ENCODE results near the gene BTBD16. TPM values are rescaled to one million over a fixed set of nuclear protein-coding genes. Genes with fewer than 3 reads are reported as not detected.

The BTBD16 gene
- total and polyA plus RNA-seq, 2 of the 4 experiments (the other 2 are of a cell fraction), result not detected

DNA sequence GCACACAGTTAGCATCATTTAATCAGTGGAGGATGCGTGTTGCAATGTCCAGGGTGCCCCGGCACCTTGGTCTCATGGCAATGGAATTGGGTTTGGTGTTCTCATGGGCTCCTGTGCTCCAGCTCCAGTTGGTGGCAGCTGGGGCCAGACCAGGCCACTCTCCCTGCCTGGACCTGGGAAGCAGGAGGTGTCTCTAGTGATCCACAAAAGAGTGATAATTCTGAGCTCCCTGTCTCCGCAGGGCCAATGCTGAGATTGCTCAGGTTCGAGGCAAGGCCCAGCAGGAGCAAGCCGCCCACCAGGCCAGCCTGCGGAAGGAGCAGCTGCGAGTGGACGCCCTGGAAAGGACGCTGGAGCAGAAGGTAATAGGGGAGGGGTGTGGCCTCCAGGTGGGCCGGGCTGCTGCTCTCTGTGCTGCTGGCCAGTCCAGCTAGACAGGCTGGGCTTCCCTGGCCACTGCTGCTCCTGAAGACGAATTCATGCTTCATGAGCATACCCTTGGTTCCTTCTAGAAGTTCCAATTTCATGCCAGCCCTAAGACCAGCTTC, 21.7 kb upstream of the BTBD16 start:
- no CpG with 5 or more reads among the region's 11 CpGs for WGBS, 2 experiments (ENCODE audit: extremely low coverage in 2 of 2, insufficient read length in 1 of 2)
- Histone ChIP-seq H3K9ac (ENCODE audit: low read depth, low read length) (no peak overlapping the region), H4K8ac (ENCODE audit: low read depth in 2 of 2, low read length in 2 of 2) (no peak overlapping the region), H3K4me2 (ENCODE audit: low read depth, low read length) (no peak overlapping the region), H3K79me1 (ENCODE audit: low read depth in 1 of 2, low read length in 2 of 2) (no peaks in the 10 kb centered on the region), H3K23ac (ENCODE audit: low read depth, low read length) (no peak overlapping the region), H2BK20ac (ENCODE audit: low read depth, low read length) (no peak overlapping the region), H3K4me3 (ENCODE audit: insufficient read depth, low read depth, low read length) (no peak overlapping the region), H4K5ac (ENCODE audit: low read depth, low read length) (no peak overlapping the region), H2BK120ac (ENCODE audit: low read depth, low read length) (no peak overlapping the region), H3K36me3 (ENCODE audit: control insufficient read depth, insufficient read depth, low read length) (no peaks in the 10 kb centered on the region), H2BK5ac (ENCODE audit: low read depth, low read length, poor library complexity, severe bottlenecking) (no peak overlapping the region), H2BK15ac (ENCODE audit: low read depth, low read length) (no peak overlapping the region), H3K4me1 (ENCODE audit: control insufficient read depth, insufficient read depth, low read length) (no peaks in the 10 kb centered on the region), H3K18ac (ENCODE audit: low read depth, low read length) (no peak overlapping the region), H2AK9ac (replicated peaks; ENCODE audit: low read depth, low read length, poor library complexity) (no peak overlapping the region), H3K4ac (ENCODE audit: low read depth, low read length) (no peak overlapping the region), H2AK5ac (ENCODE audit: low read depth, low read length) (no peak overlapping the region), H3K9me3 (ENCODE audit: control insufficient read depth, insufficient read depth, low read length) (no peaks in the 10 kb centered on the region), H4K91ac (ENCODE audit: insufficient read depth, low read depth, low read length) (no peak overlapping the region), H3K27me3 (ENCODE audit: control insufficient read depth, insufficient read depth, low read length) (no peaks in the 10 kb centered on the region), H3K27ac (ENCODE audit: insufficient read depth, low read length) (no peak overlapping the region), H3K14ac (replicated peaks; ENCODE audit: low read depth, low read length) (no peak overlapping the region), H2AFZ (replicated peaks; ENCODE audit: low read length, poor library complexity) (no peak overlapping the region), H4K20me1 (ENCODE audit: insufficient read depth, low read length) (no peaks in the 10 kb centered on the region), H3K9me1 (ENCODE audit: insufficient read depth, low read length) (peaks cover 7% of the 10 kb centered on the region; the same call in 1 of the 2 replicates), H3K56ac (ENCODE audit: extremely low read depth, insufficient read depth, low read length) (no peak overlapping the region)
- no peak for TF ChIP-seq POLR2A (IDR thresholded peaks at IDR 0.05; ENCODE audit: low read depth, low read length)
- TF ChIP-seq, protein P1, sequence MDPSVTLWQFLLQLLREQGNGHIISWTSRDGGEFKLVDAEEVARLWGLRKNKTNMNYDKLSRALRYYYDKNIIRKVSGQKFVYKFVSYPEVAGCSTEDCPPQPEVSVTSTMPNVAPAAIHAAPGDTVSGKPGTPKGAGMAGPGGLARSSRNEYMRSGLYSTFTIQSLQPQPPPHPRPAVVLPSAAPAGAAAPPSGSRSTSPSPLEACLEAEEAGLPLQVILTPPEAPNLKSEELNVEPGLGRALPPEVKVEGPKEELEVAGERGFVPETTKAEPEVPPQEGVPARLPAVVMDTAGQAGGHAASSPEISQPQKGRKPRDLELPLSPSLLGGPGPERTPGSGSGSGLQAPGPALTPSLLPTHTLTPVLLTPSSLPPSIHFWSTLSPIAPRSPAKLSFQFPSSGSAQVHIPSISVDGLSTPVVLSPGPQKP (IDR thresholded peaks at IDR 0.05; ENCODE audit: borderline replicate concordance, low read depth, low read length), result no peak
- TF ChIP-seq CHD1 (IDR thresholded peaks at IDR 0.05; ENCODE audit: low read depth, low read length), result no peak
- no peak for TF ChIP-seq CEBPB (IDR thresholded peaks at IDR 0.05; ENCODE audit: low read depth, low read length)
- TF ChIP-seq, protein P2, sequence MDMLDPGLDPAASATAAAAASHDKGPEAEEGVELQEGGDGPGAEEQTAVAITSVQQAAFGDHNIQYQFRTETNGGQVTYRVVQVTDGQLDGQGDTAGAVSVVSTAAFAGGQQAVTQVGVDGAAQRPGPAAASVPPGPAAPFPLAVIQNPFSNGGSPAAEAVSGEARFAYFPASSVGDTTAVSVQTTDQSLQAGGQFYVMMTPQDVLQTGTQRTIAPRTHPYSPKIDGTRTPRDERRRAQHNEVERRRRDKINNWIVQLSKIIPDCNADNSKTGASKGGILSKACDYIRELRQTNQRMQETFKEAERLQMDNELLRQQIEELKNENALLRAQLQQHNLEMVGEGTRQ (IDR thresholded peaks at IDR 0.05; ENCODE audit: low read depth, low read length), result no peak
- TF ChIP-seq MXI1 (IDR thresholded peaks at IDR 0.05; ENCODE audit: borderline replicate concordance, low read depth, low read length), result no peak
- TF ChIP-seq MAZ (IDR thresholded peaks at IDR 0.05; ENCODE audit: borderline replicate concordance, low read depth, low read length), result no peak
- no peak for TF ChIP-seq SMC3 (IDR thresholded peaks at IDR 0.05; ENCODE audit: low read depth, low read length)
- TF ChIP-seq MAFK (IDR thresholded peaks at IDR 0.05; ENCODE audit: low read depth, low read length), result no peak
- no peak for TF ChIP-seq RFX5 (IDR thresholded peaks at IDR 0.05; ENCODE audit: low read depth, low read length)
- no peak for TF ChIP-seq BHLHE40 (IDR thresholded peaks at IDR 0.05; ENCODE audit: low read depth, low read length)
- no peak for TF ChIP-seq RCOR1 (IDR thresholded peaks at IDR 0.05; ENCODE audit: insufficient replicate concordance, low read length)
- TF ChIP-seq, protein P3, sequence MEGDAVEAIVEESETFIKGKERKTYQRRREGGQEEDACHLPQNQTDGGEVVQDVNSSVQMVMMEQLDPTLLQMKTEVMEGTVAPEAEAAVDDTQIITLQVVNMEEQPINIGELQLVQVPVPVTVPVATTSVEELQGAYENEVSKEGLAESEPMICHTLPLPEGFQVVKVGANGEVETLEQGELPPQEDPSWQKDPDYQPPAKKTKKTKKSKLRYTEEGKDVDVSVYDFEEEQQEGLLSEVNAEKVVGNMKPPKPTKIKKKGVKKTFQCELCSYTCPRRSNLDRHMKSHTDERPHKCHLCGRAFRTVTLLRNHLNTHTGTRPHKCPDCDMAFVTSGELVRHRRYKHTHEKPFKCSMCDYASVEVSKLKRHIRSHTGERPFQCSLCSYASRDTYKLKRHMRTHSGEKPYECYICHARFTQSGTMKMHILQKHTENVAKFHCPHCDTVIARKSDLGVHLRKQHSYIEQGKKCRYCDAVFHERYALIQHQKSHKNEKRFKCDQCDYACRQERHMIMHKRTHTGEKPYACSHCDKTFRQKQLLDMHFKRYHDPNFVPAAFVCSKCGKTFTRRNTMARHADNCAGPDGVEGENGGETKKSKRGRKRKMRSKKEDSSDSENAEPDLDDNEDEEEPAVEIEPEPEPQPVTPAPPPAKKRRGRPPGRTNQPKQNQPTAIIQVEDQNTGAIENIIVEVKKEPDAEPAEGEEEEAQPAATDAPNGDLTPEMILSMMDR (conservative IDR thresholded peaks at IDR 0.05; ENCODE audit: low read depth, low read length), result no peak
- TF ChIP-seq RAD21 (IDR thresholded peaks at IDR 0.05; ENCODE audit: low read length), result no peak
- no peak for TF ChIP-seq FOS (IDR thresholded peaks at IDR 0.05; ENCODE audit: low read depth, low read length)
- TF ChIP-seq NFE2L2 (IDR thresholded peaks at IDR 0.05; ENCODE audit: low read depth, low read length), result no peak
- CTCF ChIA-PET, result no interaction called here
- in situ Hi-C loops (cut with MboI; ENCODE audit: low sequenced_read_pairs) (no loop called here), intact Hi-C loops (cut with micrococcal nuclease) (no loop called here), dilution Hi-C loops (cut with HindIII; ENCODE audit: low sequenced_read_pairs, unreplicated experiment) (no loop called here)
- no peak for DNase-seq
- ATAC-seq (ENCODE audit: low read depth), result no peak
- POLR2A ChIA-PET (ENCODE audit: unreplicated experiment), result no interaction called here
- no TSS peak for BruUV-seq (replicated peaks)

Measured in IMR-90 (cell line).